Stimulated activated CD4-positive, alpha-beta T cell treated with anti-CD3 and anti-CD28 coated beads, Interleukin-15, amount 100 ng/mL, for 24 hours (primary cell): Measurements from ENCODE around the gene VCY1B.
"Not testable (repeated sequence)": the region's sequence is repeated elsewhere in the genome, so short reads cannot be mapped to it uniquely, and the experiment has no call there.

Experiments used
- DNase-seq: peaks from one replicate; pipeline ENCODE4 v3.0.0-alpha.2; 2020

VCY1B gene

GRCh38 chrY:14055927-14056326 lies at the start of gene VCY1B:
Gene VCY1B, plus strand, starts transcription at chrY:14056227. Its CDS starts 63 bp downstream, at chrY:14056290.
- not testable (repeated sequence) for DNase-seq

GRCh38 chrY:14011916-14012315 lies 44.1 kb upstream of the VCY1B start:
- not testable (repeated sequence) for DNase-seq

GRCh38 chrY:14030395-14030794 lies 25.6 kb upstream of the VCY1B start:
- not testable (repeated sequence) for DNase-seq

- DNase-seq = no peak
Measured at GRCh38 chrY:14085877-14086276, 29.9 kb downstream of the VCY1B start.
